H1 (cell line): ENCODE results near the gene HACE1. TPM values are rescaled to one million over a fixed set of nuclear protein-coding genes. Genes with fewer than 3 reads are reported as not detected.

ENCODE experiments used
- CTCF ChIA-PET: fragments of 300-600 bp; sonication (Branson Sonifier 250); formaldehyde crosslinking; loops from one replicate; lab custom pipeline; 2021; ENCODE audit not compliant: partially characterized antibody; lab: Charles Lee
- POLR2A ChIA-PET: fragments of 300-600 bp; sonication (Branson Sonifier 250); formaldehyde crosslinking; loops from one replicate; lab custom pipeline; 2021; ENCODE audit warnings: inconsistent platforms; ENCODE audit not compliant: partially characterized antibody; lab: Charles Lee
- DNase-seq, 2 experiments: peaks; one replicate each; pipeline versions ENCODE4 v3.0.0 to v3.0.0-alpha.2; 2010 to 2022; ENCODE audit warnings: low spot score in 2 of 2, low read depth in 1 of 2, mixed read lengths in 1 of 2
- FAIRE-seq: peaks from 2 replicates; lab custom pipeline; 2011; peaks lifted over from hg19 to GRCh38; lab: Jason Lieb, UNC
- H2AFZ ChIP-seq: 2 replicates; pipeline ENCODE4 v1.8.1; 2012; ENCODE audit warnings: low read length, inconsistent platforms
- H2AK5ac ChIP-seq: 2 replicates; pipeline ENCODE4 v1.6.1; 2013; ENCODE audit warnings: low read depth, low read length
- H2BK120ac ChIP-seq: replicated peaks from 2 replicates; pipeline ENCODE3; 2013; ENCODE audit warnings: low read depth, low read length, inconsistent platforms
- H2BK12ac ChIP-seq: 2 replicates; pipeline ENCODE4 v1.6.1; 2013; ENCODE audit warnings: low read depth, low read length
- H2BK15ac ChIP-seq: 2 replicates; pipeline ENCODE4 v1.6.1; 2013; ENCODE audit warnings: low read length
- H2BK20ac ChIP-seq: 2 replicates; pipeline ENCODE4 v1.6.1; 2013; ENCODE audit warnings: low read length
- H2BK5ac ChIP-seq: 2 replicates; pipeline ENCODE4 v1.6.1; 2013; ENCODE audit warnings: low read depth, low read length
- H3K14ac ChIP-seq: 2 replicates; pipeline ENCODE4 v1.6.1; 2013; ENCODE audit warnings: inconsistent platforms; ENCODE audit not compliant: insufficient read length
- H3K18ac ChIP-seq: 2 replicates; pipeline ENCODE4 v1.6.1; 2013; ENCODE audit warnings: low read length; ENCODE audit errors: extremely low read depth
- H3K23ac ChIP-seq: 2 replicates; pipeline ENCODE4 v1.6.1; 2013; ENCODE audit warnings: inconsistent platforms; ENCODE audit not compliant: insufficient read length
- H3K23me2 ChIP-seq: 2 replicates; pipeline ENCODE4 v1.6.1; 2013; ENCODE audit warnings: low read depth, low read length
- H3K27ac ChIP-seq: 2 replicates; pipeline ENCODE4 v1.6.1; 2011; ENCODE audit warnings: low read depth, low read length, inconsistent platforms
- H3K27me3 ChIP-seq, 4 experiments: replicated peaks in 1 of 4; 1 replicate in 1 of 4; 2 replicates in 3 of 4; pipeline versions ENCODE4 v1.6.1 to v1.8.1; 2011 to 2013; ENCODE audit warnings: low read length in 3 of 4, mild to moderate bottlenecking in 3 of 4, inconsistent platforms in 2 of 4, mixed read lengths in 2 of 4, moderate library complexity in 1 of 4; ENCODE audit not compliant: control insufficient read depth in 3 of 4, insufficient read depth in 3 of 4; ENCODE audit errors: extremely low read depth in 1 of 4
- H3K36me3 ChIP-seq, 4 experiments: 2 replicates each; pipeline versions ENCODE4 v1.6.1 to v1.8.1; 2011 to 2013; ENCODE audit warnings: mild to moderate bottlenecking in 4 of 4, low read length in 3 of 4, moderate library complexity in 2 of 4, control low read depth in 1 of 4, inconsistent platforms in 1 of 4; ENCODE audit not compliant: insufficient read depth in 4 of 4, control insufficient read depth in 2 of 4
- H3K4ac ChIP-seq: replicated peaks from 2 replicates; pipeline ENCODE3; 2013; ENCODE audit warnings: low read length, low read depth, mixed read lengths, inconsistent platforms; ENCODE audit not compliant: insufficient read length
- H3K4me1 ChIP-seq, 4 experiments: replicated peaks in 1 of 4; 1 replicate in 1 of 4; 2 replicates in 3 of 4; pipeline versions ENCODE4 v1.6.1 to v1.8.1; 2011 to 2013; ENCODE audit warnings: low read length in 3 of 4, inconsistent platforms in 2 of 4, mixed read lengths in 1 of 4; ENCODE audit not compliant: insufficient read depth in 4 of 4, control insufficient read depth in 3 of 4
- H3K4me2 ChIP-seq, 2 experiments: 2 replicates each; pipeline versions ENCODE4 v1.6.1 to v1.8.1; 2011 to 2013; ENCODE audit warnings: low read depth in 2 of 2, low read length in 2 of 2, control low read depth in 1 of 2, inconsistent platforms in 1 of 2, mild to moderate bottlenecking in 1 of 2; ENCODE audit not compliant: insufficient read depth in 1 of 2
- H3K4me3 ChIP-seq, 4 experiments: fragments of 200-600, 300-600 bp in 1 of 4; sonication (generic), shearing (Covaris generic), sonication (Bioruptor Twin) in 1 of 4; 2 replicates each; pipeline versions ENCODE4 v1.5.1 to v1.8.1; 2011 to 2016; ENCODE audit warnings: low read length in 4 of 4, low read depth in 3 of 4, control low read depth in 2 of 4, inconsistent platforms in 2 of 4, mild to moderate bottlenecking in 2 of 4, mixed read lengths in 1 of 4, moderate library complexity in 1 of 4; ENCODE audit not compliant: insufficient read depth in 2 of 4; ENCODE audit errors: extremely low read depth in 1 of 4
- H3K56ac ChIP-seq: replicated peaks from 2 replicates; pipeline ENCODE3; 2013; ENCODE audit warnings: low read depth, mild to moderate bottlenecking, mixed read lengths, low read length, inconsistent platforms; ENCODE audit not compliant: insufficient read length
- H3K79me1 ChIP-seq: 2 replicates; pipeline ENCODE4 v1.6.1; 2013; ENCODE audit warnings: low read depth, low read length, control low read depth
- H3K79me2 ChIP-seq, 2 experiments: 2 replicates each; pipeline versions ENCODE4 v1.6.1 to v1.8.1; 2012 to 2013; ENCODE audit warnings: low read length in 2 of 2, mild to moderate bottlenecking in 2 of 2, inconsistent platforms in 1 of 2; ENCODE audit not compliant: insufficient read depth in 2 of 2, control insufficient read depth in 1 of 2
- H3K9ac ChIP-seq, 4 experiments: replicated peaks in 1 of 4; 1 replicate in 1 of 4; 2 replicates in 3 of 4; pipeline versions ENCODE4 v1.6.1 to v1.8.1; 2011 to 2013; ENCODE audit warnings: low read depth in 3 of 4, low read length in 3 of 4, control low read depth in 2 of 4, mild to moderate bottlenecking in 2 of 4, moderate library complexity in 2 of 4, inconsistent platforms in 1 of 4; ENCODE audit errors: extremely low read depth in 1 of 4
- H3K9me3 ChIP-seq, 2 experiments: 2 replicates each; pipeline versions ENCODE4 v1.6.1 to v1.8.1; 2012 to 2013; ENCODE audit warnings: mild to moderate bottlenecking in 2 of 2, moderate library complexity in 2 of 2, control low read depth in 1 of 2, inconsistent platforms in 1 of 2, low read depth in 1 of 2, low read length in 1 of 2, mixed read lengths in 1 of 2; ENCODE audit not compliant: insufficient read depth in 2 of 2
- H4K20me1 ChIP-seq, 2 experiments: replicated peaks in 1 of 2; 2 replicates each; pipeline versions ENCODE3 to v1.8.1; 2011 to 2013; ENCODE audit warnings: inconsistent platforms in 2 of 2, low read length in 2 of 2, mild to moderate bottlenecking in 1 of 2; ENCODE audit not compliant: insufficient read depth in 2 of 2, control insufficient read depth in 1 of 2
- H4K5ac ChIP-seq: 2 replicates; pipeline ENCODE4 v1.6.1; 2013; ENCODE audit warnings: low read length, low read depth, mixed read lengths, inconsistent platforms; ENCODE audit not compliant: insufficient read length
- H4K8ac ChIP-seq: 2 replicates; pipeline ENCODE4 v1.8.0; 2013; ENCODE audit warnings: mild to moderate bottlenecking, moderate library complexity, low read length, inconsistent platforms; ENCODE audit not compliant: insufficient read depth; ENCODE audit errors: extremely low read depth
- H4K91ac ChIP-seq: replicated peaks from 2 replicates; pipeline ENCODE3; 2013; ENCODE audit warnings: low read length, mixed read lengths, inconsistent platforms; ENCODE audit not compliant: insufficient read length
- BCL11A ChIP-seq, 2 experiments: IDR thresholded peaks; one replicate each; pipeline ENCODE4 v1.6.1; 2011; ENCODE audit warnings: low read depth in 2 of 2, low read length in 2 of 2, mild to moderate bottlenecking in 2 of 2
- CEBPB ChIP-seq: IDR thresholded peaks from 2 replicates; pipeline ENCODE4 v1.6.1; 2012; ENCODE audit warnings: low read depth, low read length
- E2F6 ChIP-seq: IDR thresholded peaks from 2 replicates; pipeline ENCODE4 v1.6.1; 2012; ENCODE audit warnings: inconsistent platforms
- GTF2F1 ChIP-seq: IDR thresholded peaks from 2 replicates; pipeline ENCODE4 v1.6.1; 2012; ENCODE audit warnings: low read depth, low read length, improper control_type of control experiment, borderline replicate concordance
- JUN ChIP-seq: IDR thresholded peaks from 2 replicates; pipeline ENCODE4 v1.6.1; 2011; ENCODE audit warnings: low read depth, mild to moderate bottlenecking, improper control_type of control experiment, low read length
- NRF1 ChIP-seq: IDR thresholded peaks from 2 replicates; pipeline ENCODE4 v1.6.1; 2011; ENCODE audit warnings: mild to moderate bottlenecking, low read depth, low read length, improper control_type of control experiment
- POLR2A ChIP-seq, 2 experiments: IDR thresholded peaks; 1 replicate in 1 of 2; 2 replicates in 1 of 2; pipeline ENCODE4 v1.6.1; 2011; ENCODE audit warnings: low read depth in 2 of 2, low read length in 2 of 2, mild to moderate bottlenecking in 2 of 2; ENCODE audit errors: control extremely low read depth in 1 of 2
- POLR2AphosphoS5 ChIP-seq: IDR thresholded peaks from 2 replicates; pipeline ENCODE4 v1.6.1; 2011; ENCODE audit warnings: low read depth, low read length
- RBBP5 ChIP-seq: IDR thresholded peaks from 2 replicates; pipeline ENCODE4 v1.7.1; 2012; ENCODE audit warnings: low read depth, mild to moderate bottlenecking, inconsistent platforms, low read length, moderate library complexity, borderline replicate concordance
- RFX5 ChIP-seq: IDR thresholded peaks from 2 replicates; pipeline ENCODE4 v1.6.1; 2011; ENCODE audit warnings: low read depth, low read length, improper control_type of control experiment, borderline replicate concordance
- RNF2 ChIP-seq: fragments of 200-900, 300-1000 bp; sonication (generic); IDR thresholded peaks from 2 replicates; pipeline ENCODE4 v1.7.1; 2016; ENCODE audit warnings: borderline replicate concordance, low read depth, mild to moderate bottlenecking, antibody characterized with exemption, low read length; ENCODE audit not compliant: poor library complexity, severe bottlenecking; ENCODE audit errors: missing control alignments
- SIN3A ChIP-seq, 2 experiments: IDR thresholded peaks in 1 of 2; conservative IDR thresholded peaks in 1 of 2; 2 replicates each; pipeline ENCODE4 v1.6.1; 2011 to 2012; ENCODE audit warnings: low read length in 2 of 2, improper control_type of control experiment in 1 of 2, low read depth in 1 of 2, mild to moderate bottlenecking in 1 of 2
- SP4 ChIP-seq: IDR thresholded peaks from 2 replicates; pipeline ENCODE4 v1.6.1; 2012; ENCODE audit warnings: low read length, inconsistent platforms
- WGBS, 2 experiments: shearing (Covaris generic) in 1 of 2; methylation state at CpG; one replicate each; pipeline versions ENCODE4 v1.1.6 to v1.1.7; 2013 to 2015; ENCODE audit warnings: low lambda C conversion rate in 2 of 2, mixed read lengths in 2 of 2, inconsistent platforms in 1 of 2, low coverage in 1 of 2, missing lambda C conversion rate in 1 of 2; ENCODE audit not compliant: insufficient replicate concordance in 2 of 2, insufficient coverage in 1 of 2, insufficient read length in 1 of 2; ENCODE audit errors: extremely low coverage in 1 of 2, missing lambda C conversion rate in 1 of 2; 5-methylcytosine and 5-hydroxymethylcytosine counted together
- polyA plus RNA-seq, 7 experiments: library from polyadenylated mRNA; depleted of rRNA in 3 of 7; stranded (reverse) in 5 of 7; unstranded in 2 of 7; fragments of >200 nt in 5 of 7; fragments of 200-250 nt in 2 of 7; gene quantifications; 1 replicate in 5 of 7; 2 replicates in 1 of 7; 4 replicates in 1 of 7; pipeline versions ENCODE4 v1.2.1 to v1.2.3, GENCODE V29; 2011 to 2013; ENCODE audit warnings: missing spikeins in 2 of 7, mixed read lengths in 2 of 7
- total RNA-seq: library from RNA; stranded (reverse); fragmentation: NEBNext Ultra II Directional; extraction: Animal tissue kit (Norgen Biotek cat#: 25700); gene quantifications from 2 replicates; pipeline ENCODE4 v1.2.1, GENCODE V29; 2021

The HACE1 gene
- total and polyA plus RNA-seq, 2 of the 8 experiments (the other 6 are each of a cell fraction or from before 2014, with no cell fraction given), result 7.1 to 21.3 TPM

DNA sequence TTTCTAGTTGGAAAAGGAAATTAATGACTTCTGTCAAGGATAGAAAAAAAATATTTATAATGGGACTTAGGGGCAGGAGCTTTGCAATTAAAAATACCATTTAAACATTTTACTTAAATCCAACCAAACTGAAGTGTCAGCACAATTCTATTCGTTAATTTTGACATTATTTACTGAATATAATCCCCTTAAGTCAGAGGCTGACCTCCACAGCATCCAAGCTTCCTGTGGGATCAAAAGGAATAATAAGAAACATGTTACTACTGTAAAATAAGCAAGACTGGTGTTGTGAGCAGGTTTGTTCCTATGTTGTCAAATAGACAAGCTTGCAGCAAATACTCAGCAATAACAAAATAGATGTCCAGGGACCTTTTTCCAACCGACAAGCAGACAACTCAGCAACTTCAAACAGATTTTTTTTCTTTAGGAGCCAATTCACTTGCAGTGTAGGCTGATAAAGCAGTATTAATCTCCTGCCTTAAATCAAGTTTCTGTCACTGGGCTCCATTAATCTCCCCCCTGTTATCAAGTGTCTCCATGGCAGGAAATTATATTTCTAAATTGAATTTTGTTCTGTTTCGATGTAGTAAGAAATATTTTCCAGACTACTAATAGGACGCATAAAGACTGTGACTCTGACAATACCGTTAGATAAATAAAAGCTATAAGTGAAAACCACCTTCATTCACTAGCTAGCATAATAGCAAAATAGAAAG lies 157.4 kb downstream of the HACE1 start:
- Histone ChIP-seq H3K23ac (no peak overlapping the region), H2AFZ (no peak overlapping the region), H3K79me2 (no peaks in the 10 kb centered on the region), H2BK12ac (no peak overlapping the region), H3K4ac (no peak overlapping the region), H3K23me2 (no peaks in the 10 kb centered on the region), H2BK20ac (no peak overlapping the region), H3K9me3 (no peaks in the 10 kb centered on the region), H2AK5ac (no peak overlapping the region), H4K91ac (no peak overlapping the region), H3K4me1 (peaks cover 0 to 6% (median 4%) of the 10 kb centered on the region in 4 experiments; a peak in 2 of 7 replicates), H3K4me3 (no peak overlapping the region), H4K20me1 (no peaks in the 10 kb centered on the region), H4K8ac (no peak overlapping the region), H2BK120ac (no peak overlapping the region), H3K14ac (no peak overlapping the region), H4K5ac (no peak overlapping the region), H3K27ac (no peak overlapping the region), H3K18ac (no peak overlapping the region), H3K36me3 (no peaks in the 10 kb centered on the region), H2BK15ac (no peak overlapping the region), H3K27me3 (no peaks in the 10 kb centered on the region), H3K9ac (no peak overlapping the region), H3K79me1 (no peaks in the 10 kb centered on the region), H3K4me2 (no peak overlapping the region), H2BK5ac (no peak overlapping the region), H3K56ac (no peak overlapping the region)
- ChIA-PET CTCF (interaction anchor here (1.0 to 2.2 kb wide), 2 partner anchors 10 to 386 kb away, joined by 3 to 8 read pairs; no protein-coding TSS in a partner anchor), POLR2A (no interaction called here)
- 72% methylated on average over 5 of the region's 5 CpGs; no CpG with 5 or more reads in 1 of the 2 experiments for WGBS, 2 experiments
- FAIRE-seq (no peak), DNase-seq (no peak)
- TF ChIP-seq NRF1, result no peak
- TF ChIP-seq GTF2F1, result no peak
- no peak for TF ChIP-seq JUN
- TF ChIP-seq POLR2A (IDR thresholded peaks at IDR 0.05; ENCODE audit: control extremely low read depth in 1 of 2, low read depth in 2 of 2, low read length in 2 of 2), result no peak
- TF ChIP-seq SIN3A (conservative IDR thresholded peaks at IDR 0.05 in 1 of 2, IDR thresholded peaks at IDR 0.05 in 1 of 2; ENCODE audit: low read depth in 1 of 2, low read length in 2 of 2), result no peak
- no peak for TF ChIP-seq POLR2AphosphoS5
- TF ChIP-seq SP4, result no peak
- no peak for TF ChIP-seq BCL11A (IDR thresholded peaks at IDR 0.05; ENCODE audit: low read depth in 2 of 2, low read length in 2 of 2)
- TF ChIP-seq RNF2, result no peak
- no peak for TF ChIP-seq CEBPB
- no peak for TF ChIP-seq RFX5
- no peak for TF ChIP-seq E2F6
- TF ChIP-seq RBBP5, result no peak
